NCI-H1048 (cell line): ENCODE measurements around the gene RANGAP1.

ENCODE experiments used
- DNase-seq: peaks from one replicate; lab custom pipeline; 2025; lab: John Stamatoyannopoulos, UW

RANGAP1 gene

GRCh38 chr22:41234815-41235695, 50.9 kb downstream of the RANGAP1 start:
- no peak for DNase-seq

DNA sequence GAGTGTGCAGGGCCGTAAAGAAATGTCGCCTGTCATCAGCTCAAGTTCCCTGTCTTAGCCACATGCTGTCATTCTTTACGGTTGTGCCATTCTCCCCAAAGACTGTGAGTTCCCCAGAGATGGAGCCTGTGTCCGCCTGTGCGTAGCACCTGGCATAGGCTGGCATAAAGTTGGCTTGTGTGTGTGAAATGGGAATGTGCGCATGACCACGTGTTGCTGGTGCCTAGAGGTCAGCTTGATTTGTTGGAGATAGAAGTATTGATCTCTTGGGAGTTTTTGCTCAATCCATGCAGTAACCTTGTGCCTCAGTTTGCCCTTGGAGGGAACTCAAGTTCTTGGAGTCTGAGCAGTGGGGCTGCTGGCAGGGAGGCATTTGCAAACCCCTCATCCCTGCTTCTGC, 54.6 kb downstream of the RANGAP1 start:
- no peak for DNase-seq

- DNase-seq: no peak
Measured at GRCh38 chr22:41230401-41230785, 55.6 kb downstream of the RANGAP1 start.

GRCh38 chr22:41229730-41230400, 56.1 kb downstream of the RANGAP1 start:
- DNase-seq: no peak

DNA sequence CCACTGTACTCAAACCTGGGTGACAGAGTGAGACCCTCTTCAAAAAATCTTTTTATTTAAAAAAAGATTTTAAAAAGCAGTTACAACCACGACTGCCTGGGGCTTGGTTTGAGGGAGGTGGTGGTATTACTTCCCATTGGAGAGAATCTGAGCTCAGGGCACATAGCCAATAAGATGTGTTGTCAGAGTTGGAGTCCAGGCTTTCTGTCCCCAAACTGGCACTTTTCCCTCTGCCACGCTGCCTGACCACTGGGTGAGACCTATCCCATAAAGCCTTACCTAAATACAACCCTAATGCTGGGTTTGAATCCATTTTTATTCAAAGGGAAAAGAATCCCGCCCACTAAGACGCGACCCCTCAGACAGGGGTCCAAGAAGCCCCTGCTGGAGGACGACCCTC, 56.8 kb downstream of the RANGAP1 start:
- DNase-seq: no peak

DNA sequence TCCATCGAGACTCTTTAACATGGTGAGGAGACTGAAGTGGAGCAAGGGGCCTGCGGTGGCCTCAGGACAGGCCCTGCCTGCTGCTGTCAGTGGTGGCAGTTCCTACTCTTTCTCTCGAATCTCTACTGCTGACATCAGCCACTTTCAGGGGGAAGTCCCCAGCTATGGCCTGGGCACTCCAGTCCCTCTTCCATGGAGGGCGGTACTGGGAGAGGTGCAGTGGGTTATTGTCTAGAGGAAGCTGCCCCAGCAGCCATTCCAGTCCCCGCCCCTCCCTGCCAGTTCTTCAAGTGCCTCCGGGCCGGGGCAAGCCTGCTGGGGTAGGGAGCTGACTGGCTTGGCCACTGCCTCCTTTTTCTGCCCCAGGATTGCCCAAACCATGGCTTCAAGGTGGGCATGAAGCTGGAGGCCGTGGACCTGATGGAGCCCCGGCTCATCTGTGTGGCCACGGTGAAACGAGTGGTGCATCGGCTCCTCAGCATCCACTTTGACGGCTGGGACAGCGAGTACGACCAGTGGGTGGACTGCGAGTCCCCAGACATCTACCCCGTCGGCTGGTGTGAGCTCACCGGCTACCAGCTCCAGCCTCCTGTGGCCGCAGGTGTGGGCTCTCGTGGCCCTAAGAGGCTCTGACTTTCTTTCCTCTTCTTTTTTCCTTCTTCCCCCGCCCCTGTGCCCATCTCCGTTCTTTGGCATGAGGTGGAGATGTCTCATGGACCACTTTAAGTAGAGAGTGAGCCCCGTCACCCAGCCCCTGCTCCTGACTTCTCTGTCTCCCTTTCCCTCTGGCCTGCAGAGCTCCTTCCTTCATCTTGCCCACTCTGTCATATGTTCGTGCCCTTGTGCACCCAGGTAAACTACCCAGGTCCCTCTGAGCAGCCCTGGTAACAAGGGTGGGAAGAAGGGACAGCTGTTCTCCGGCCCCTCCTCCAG, 59.0 kb downstream of the RANGAP1 start:
- no peak for DNase-seq

DNA sequence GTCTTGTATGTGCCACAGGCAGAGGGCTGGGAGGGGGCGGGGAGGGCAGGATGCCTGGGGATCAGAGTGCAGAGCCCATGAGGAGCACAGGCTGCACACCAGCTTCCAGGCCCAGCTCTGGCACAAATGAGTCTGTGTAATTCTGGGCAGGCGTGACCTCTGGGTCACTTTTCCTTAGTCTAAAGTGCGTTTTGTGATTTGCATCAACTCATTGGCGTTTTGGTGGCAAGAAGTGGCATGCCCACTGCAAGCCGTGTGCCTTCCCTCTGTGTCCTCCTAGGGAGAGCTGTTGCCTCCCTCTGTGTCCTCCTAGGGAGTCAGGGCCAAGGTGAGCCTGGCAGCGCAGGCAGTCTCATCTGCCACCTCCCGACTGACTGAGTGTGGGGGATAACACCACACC, 62.5 kb downstream of the RANGAP1 start:
- DNase-seq: no peak

DNA sequence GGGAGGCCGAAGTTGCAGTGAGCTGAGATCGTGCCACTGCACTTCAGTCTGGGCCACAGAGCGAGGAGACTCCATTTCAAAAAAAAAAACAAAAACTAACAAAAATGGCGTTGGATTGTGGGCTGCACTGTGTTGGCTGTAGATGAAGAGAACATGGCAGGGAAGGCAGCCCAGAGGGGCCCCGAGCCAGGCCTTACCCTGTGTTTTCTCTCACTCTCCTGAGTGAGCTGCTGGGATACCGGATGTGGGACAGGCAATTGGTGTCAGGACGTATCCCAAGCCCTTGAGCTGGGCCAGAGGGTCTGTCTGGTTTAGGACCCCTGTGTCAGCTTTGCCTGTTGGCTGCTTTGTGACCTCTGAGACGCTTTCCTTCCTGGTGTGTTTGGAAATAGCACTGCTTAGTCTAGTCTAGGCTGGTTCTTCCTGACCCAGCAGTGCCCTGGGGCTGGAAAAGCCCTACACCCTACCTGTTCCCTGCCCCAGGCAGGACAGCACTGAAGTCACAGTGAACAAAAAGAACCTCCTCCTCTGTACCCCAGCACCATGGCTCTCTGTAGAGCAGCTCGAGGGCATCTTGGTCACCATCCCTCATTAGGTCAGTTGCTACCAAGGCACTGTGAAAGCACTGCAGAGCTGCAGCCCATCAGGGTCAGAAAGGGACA, 63.0 kb downstream of the RANGAP1 start:
- DNase-seq: no peak

GRCh38 chr22:41217553-41218157, 68.3 kb downstream of the RANGAP1 start:
- DNase-seq: no peak

DNA sequence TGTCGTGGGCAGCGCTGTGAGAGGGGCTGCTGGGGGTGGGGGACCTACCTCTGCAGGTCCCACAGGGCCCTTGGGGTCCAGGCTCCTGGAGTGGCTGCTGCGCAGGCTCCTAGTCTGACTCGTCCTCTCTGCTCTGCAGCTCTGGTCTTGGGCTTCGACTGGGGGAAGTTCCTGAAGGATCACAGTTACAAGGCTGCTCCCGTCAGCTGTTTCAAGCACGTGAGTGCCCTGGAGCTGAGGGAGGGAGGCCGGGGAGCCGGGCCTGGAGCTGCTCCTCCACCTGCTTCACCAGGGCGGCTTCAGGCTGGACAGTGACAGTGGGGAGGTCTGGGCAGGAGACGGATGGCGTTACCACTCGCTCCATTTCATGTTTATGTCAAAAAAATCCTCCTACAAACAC, 69.0 kb downstream of the RANGAP1 start:
- no peak for DNase-seq

DNA sequence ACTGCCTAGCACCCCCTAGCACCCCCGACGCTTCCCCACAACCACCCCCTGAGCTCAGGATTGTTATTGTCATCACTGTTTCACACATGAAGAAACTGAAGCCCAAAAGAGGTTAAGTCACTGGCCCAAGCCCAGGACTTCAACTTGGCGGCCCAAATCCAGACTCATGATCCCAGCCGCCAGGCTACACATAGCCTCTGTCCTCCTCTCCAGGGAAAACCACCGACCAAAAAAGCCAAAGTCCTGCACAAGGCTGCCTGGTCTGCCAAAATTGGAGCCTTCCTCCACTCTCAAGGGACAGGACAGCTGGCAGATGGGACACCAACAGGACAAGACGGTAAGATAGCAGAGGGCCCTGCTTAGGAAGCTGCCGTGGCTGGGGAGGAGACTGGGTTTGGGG, 70.1 kb downstream of the RANGAP1 start:
- no peak for DNase-seq

DNA sequence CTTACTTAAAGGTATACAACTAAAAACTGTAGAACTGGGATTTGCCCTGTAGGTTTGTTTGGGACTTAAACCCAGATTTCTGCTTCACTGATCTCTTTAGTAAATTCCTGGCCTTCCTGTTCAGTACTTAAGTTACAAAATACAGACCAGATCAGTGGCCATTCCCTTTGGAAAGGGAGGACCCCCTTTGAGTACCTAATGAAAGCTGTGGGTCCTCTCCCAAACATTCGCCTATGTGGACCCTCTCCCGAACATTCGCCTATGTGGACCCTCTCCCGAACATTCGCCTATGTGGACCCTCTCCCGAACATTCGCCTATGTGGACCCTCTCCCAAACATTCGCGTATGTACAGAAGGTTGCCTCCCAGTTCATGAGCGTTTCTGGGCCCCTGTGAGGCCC, 70.6 kb downstream of the RANGAP1 start:
- no peak for DNase-seq

DNA sequence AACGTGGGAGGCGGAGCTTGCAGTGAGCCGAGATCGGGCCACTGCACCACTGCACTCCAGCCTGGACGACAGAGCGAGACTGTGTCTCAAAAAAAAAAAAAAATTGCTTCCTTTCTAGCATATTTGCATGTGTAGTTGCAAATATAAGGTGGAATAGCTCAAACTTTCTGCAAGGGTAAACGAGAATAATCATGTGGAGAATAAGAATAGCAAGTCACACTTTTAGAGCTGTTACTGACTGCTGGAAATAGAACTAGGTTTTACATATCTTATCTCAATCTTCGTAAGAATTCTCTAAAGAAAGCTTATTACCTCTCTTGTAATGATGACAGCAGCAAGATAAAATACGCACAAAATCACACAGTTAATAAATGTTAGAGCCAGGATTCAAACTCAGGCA, 79.3 kb downstream of the RANGAP1 start:
- DNase-seq: no peak

DNA sequence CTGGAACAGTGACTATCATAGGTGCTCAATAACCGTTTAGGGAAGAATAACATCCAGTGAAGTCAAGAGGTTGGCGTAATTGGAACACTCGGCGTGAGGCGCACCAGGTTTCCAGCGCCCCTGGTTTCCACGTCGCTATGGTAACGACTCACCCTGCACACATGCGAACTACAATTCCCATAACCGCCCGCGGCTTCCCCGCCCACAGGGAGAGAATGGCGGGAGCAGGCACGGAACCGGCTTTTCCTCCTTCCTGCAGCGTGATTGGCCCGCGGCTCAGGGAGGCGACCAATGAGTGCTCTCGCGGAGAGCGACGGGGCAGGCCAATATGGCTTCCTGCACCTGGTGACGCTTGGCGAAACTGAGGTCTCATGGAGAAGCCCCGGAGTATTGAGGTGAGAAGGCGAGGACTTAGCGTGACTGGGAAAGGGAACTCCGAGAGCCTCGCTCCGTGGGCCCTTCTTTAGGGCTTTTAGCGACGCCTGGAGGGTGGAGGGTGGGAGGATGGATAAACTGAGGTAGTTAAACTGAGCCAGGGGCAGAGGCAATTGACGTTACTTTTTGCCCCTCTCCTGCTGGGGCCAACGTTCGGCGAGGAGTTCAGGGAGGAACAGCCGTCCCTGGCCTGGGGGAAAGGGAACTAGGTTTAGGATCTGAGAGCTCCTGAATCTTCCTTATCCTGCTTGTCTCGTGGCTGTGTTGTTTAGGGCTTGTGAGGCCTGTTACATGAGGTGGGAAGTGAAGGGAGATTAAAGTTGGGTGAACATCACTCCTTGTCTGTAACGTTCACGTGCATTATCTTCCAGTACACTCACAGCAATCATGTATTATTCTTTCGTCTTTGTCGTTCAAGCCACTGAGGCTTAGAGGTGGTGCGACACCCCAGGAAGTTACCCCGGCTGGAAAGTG, 80.7 kb downstream of the RANGAP1 start, which contains the start of gene L3MBTL2:
Gene L3MBTL2, plus strand, starts transcription at position 321 of the 909 bp plus-strand sequence. Its CDS starts 51 bp downstream, at position 372.
- DNase-seq: peak; percentile 97

GRCh38 chr22:41204066-41204465, 81.9 kb downstream of the RANGAP1 start:
- no peak for DNase-seq

DNA sequence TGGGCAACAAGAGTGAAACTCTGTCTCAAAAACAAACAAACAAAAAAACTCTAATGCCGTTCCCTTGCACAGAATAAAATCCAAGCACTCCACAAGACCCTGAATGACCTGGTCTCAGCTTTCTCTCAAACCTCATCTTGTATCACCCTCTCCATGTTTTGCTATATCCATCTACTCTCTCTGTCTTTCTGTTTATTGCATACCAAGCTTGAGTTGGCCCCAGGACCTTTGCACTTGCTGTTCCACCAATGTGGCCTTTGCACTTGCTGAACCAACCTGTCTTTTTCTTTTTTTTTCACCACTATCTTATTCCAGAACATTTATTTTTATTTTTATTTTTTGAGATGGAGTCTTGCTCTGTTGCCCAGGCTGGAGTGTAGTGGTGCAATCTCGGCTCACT, 82.9 kb downstream of the RANGAP1 start:
- no peak for DNase-seq

- DNase-seq: no peak
Measured at GRCh38 chr22:41201141-41201540, 84.8 kb downstream of the RANGAP1 start.

GRCh38 chr22:41198027-41198580, 87.9 kb downstream of the RANGAP1 start:
- no peak for DNase-seq

DNA sequence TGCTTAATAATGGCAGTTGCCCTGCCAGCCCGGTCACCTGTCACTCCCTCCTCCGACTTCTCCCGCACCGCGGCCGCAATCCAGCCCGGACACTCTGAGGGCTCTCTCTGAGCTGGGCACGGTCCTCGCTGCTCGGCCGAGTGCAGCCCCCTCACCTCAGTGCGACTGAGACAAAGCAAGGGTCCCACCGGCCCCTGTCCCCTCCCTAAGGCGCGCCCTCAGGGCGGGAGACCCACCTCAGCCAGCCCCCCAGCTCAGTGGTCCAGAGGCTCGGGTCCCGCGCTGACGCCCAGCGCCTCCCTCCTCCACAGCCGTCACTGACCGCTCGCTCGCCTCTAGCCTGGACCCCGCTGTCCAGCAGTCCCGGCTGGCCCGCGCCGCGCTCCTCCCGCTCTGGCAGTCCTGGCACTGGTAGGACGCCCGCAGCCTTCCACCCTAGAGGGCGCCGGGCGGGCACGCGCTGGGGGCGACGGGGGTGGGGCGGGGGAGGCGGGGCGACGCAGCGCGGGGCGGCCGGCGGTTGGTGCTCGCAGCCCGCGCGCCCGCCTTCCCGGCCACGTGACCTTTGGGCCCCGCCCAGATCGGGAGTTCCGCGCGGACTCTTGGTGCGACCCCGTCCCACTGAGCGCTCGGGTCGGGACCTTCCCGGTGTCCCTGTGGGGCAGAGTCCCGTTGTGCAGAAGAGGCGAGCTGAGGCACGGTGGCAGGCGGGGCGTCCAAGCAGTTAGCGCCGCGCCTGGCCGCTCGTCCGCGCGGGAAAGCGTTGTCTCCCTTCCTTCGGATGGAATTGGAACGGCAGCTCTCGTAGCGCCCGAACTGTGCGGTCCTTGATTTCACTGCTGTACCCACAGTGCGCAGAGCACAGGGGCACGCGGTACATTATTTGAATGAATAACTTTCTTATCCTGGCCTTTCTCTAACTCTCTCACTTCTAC, 88.7 kb downstream of the RANGAP1 start:
- DNase-seq: peak; percentile 22
